Heart left ventricle (tissue), 16 donors: ENCODE results near the gene ANXA5. TPM values are rescaled to one million over a fixed set of nuclear protein-coding genes. Genes with fewer than 3 reads are reported as not detected.

Experiments
- ATAC-seq, 4 donors: fragments of 200-7000 bp; cut with Tn5 transposase; one replicate each; pipeline ENCODE4 v1.9.1; 2020 to 2022; ENCODE audit warnings: moderate library complexity in 4 of 4, mild to moderate bottlenecking in 3 of 4, moderate number of reproducible peaks in 1 of 4
- DNase-seq, 5 donors: peaks; one replicate each; pipeline ENCODE4 v3.0.0-alpha.2; 2020
- H3K27ac ChIP-seq, 12 donors: fragments of 200-600 bp; sonication (generic) in 4 of 12; one replicate each; pipeline versions ENCODE4 v1.5.0 to v1.8.0; 2016 to 2022; ENCODE audit warnings: mild to moderate bottlenecking in 2 of 12
- H3K27me3 ChIP-seq, 9 donors: fragments of 200-600 bp; sonication (generic) in 2 of 9; one replicate each; pipeline versions ENCODE4 v1.5.1 to v1.8.0; 2016 to 2022; ENCODE audit warnings: mild to moderate bottlenecking in 3 of 9
- H3K36me3 ChIP-seq, 9 donors: fragments of 200-600 bp; sonication (generic) in 2 of 9; one replicate each; pipeline versions ENCODE4 v1.5.0 to v1.8.0; 2018 to 2022; ENCODE audit warnings: mild to moderate bottlenecking in 2 of 9
- H3K4me1 ChIP-seq, 12 donors: fragments of 200-600 bp; sonication (generic) in 4 of 12; one replicate each; pipeline versions ENCODE4 v1.5.0 to v1.8.0; 2016 to 2022; ENCODE audit warnings: mild to moderate bottlenecking in 3 of 12
- H3K4me3 ChIP-seq, 12 donors: fragments of 200-600 bp; sonication (generic) in 4 of 12; one replicate each; pipeline versions ENCODE4 v1.5.0 to v1.8.0; 2017 to 2022; ENCODE audit warnings: mild to moderate bottlenecking in 9 of 12, moderate library complexity in 4 of 12
- H3K9me3 ChIP-seq, 12 donors: fragments of 200-600 bp; sonication (generic) in 4 of 12; one replicate each; pipeline versions ENCODE4 v1.5.0 to v1.8.0; 2016 to 2022; ENCODE audit warnings: mild to moderate bottlenecking in 1 of 12
- CTCF ChIP-seq, 12 donors: fragments of 200-600 bp; sonication (generic) in 4 of 12; IDR thresholded peaks; one replicate each; pipeline versions ENCODE4 v1.5.0 to v1.8.0; 2018 to 2022; ENCODE audit warnings: antibody characterized with exemption in 12 of 12, mild to moderate bottlenecking in 5 of 12
- POLR2A ChIP-seq, 2 donors: fragments of 450-650 bp; IDR thresholded peaks; one replicate each; pipeline ENCODE4 v1.6.1; 2017; ENCODE audit warnings: antibody characterized with exemption in 2 of 2, mild to moderate bottlenecking in 2 of 2, moderate library complexity in 2 of 2
- WGBS, 4 donors: extraction: QIAGEN DNeasy Blood & Tissue Kit in 2 of 4; methylation state at CpG; one replicate each; pipeline versions ENCODE4 v1.1.5 to v1.1.7; 2013 to 2018; 5-methylcytosine and 5-hydroxymethylcytosine counted together
- intact Hi-C, 10 donors: fragments of 100-400 bp; cut with DNase I; formaldehyde crosslinking; loops; one replicate each; pipeline versions ENCODE4 v1.11.1 to v1.14.2; 2022
- polyA plus RNA-seq, 2 donors: library from polyadenylated mRNA; stranded (reverse); fragments of 200-250 nt; gene quantifications; one replicate each; pipeline ENCODE4 v1.2.3, GENCODE V29; 2013
- total RNA-seq, 9 donors: library from RNA; depleted of rRNA in 2 of 9; stranded (reverse); fragments of >200 nt in 2 of 9; fragmentation: NEBNext Ultra II Directional in 3 of 9; extraction: Animal tissue kit (Norgen Biotek cat#: 25700) in 3 of 9; gene quantifications; one replicate each; pipeline versions ENCODE4 v1.1.0 to v1.2.4, GENCODE V29; 2016 to 2023
- donor health status: ischemic (EF 13 %, LVEDD 7.1; RV severe dilation, severe dysfunction).
- donor health status: healthy with polysubstance abuse.
- donor health status: DM: no; HTN: yes; CAD: no.
- donor health status: DM: no; HTN: no; CAD: no.
- donor health status: ischemic (EF 25% LVEDD 6.9; RV normal size, moderate dysfunction).
- donor health status: ischemic (EF 25% LVEDD 5.7; RV mildly dilated, moderate dysfunction).
- donor health status: healthy.
- donor health status: DM: yes; HTN: yes; CAD: no.
- donor health status: ischemic (EF 35%, LVEDD 5.7; RV mildly dilated, moderate dysfunction).
- donor health status: nonischemic (EF 11% LVEDD 7.7; RV severe dilation, severe dysfunction).
- donor health status: DM: yes; HTN: yes; CAD: no.
- donor health status: PGD.
- donor health status: ischemic (EF 29% LVEDD 5.4; RV normal size, mild dysfunction).
- donor health status: nonischemic (EF 23%, LVEDD 6.1; RV moderate dilation, normal function).

Gene ANXA5
- total and polyA plus RNA-seq, 11 donors: 104 to 283 (median 168) TPM

- peaks cover 0 to 84% (median 60%) of the 10 kb centered on the region in 9 donors for H3K36me3 ChIP-seq
- H3K4me3 ChIP-seq: no peak overlapping the region
- intact Hi-C loops: loop anchor here in 2 of 10 donors (5.0 kb wide), 1 partner anchor 42 kb away; no protein-coding TSS in a partner anchor
- no peak overlapping the region for H3K27ac ChIP-seq
- WGBS, 4 donors: 87 to 91% (median 89%) methylated on average over 2 of the region's 2 CpGs
- TF ChIP-seq CTCF (IDR thresholded peaks at IDR 0.05) (no peak), POLR2A (IDR thresholded peaks at IDR 0.05) (no peak)
- peaks cover 0 to 36% (median 21%) of the 10 kb centered on the region in 12 donors for H3K4me1 ChIP-seq
- ATAC-seq: no peak
- H3K9me3 ChIP-seq: no peaks in the 10 kb centered on the region
- H3K27me3 ChIP-seq: no peaks in the 10 kb centered on the region
- DNase-seq: no peak
Observed at GRCh38 chr4:121685257-121685656, 11.5 kb downstream of the ANXA5 start.

GRCh38 chr4:121684561-121684960, 12.2 kb downstream of the ANXA5 start:
- no peak for ATAC-seq
- Histone ChIP-seq H3K4me1 (peaks cover 0 to 29% (median 14%) of the 10 kb centered on the region in 12 donors), H3K36me3 (peaks cover 0 to 91% (median 63%) of the 10 kb centered on the region in 9 donors), H3K9me3 (no peaks in the 10 kb centered on the region), H3K27me3 (no peaks in the 10 kb centered on the region), H3K4me3 (no peak overlapping the region), H3K27ac (no peak overlapping the region)
- no peak for TF ChIP-seq POLR2A (IDR thresholded peaks at IDR 0.05)
- no peak for TF ChIP-seq CTCF (IDR thresholded peaks at IDR 0.05)
- intact Hi-C loops: no loop called here
- WGBS, 4 donors: 61 to 77% (median 73%) methylated on average over 8 of the region's 8 CpGs
- DNase-seq: no peak

DNA sequence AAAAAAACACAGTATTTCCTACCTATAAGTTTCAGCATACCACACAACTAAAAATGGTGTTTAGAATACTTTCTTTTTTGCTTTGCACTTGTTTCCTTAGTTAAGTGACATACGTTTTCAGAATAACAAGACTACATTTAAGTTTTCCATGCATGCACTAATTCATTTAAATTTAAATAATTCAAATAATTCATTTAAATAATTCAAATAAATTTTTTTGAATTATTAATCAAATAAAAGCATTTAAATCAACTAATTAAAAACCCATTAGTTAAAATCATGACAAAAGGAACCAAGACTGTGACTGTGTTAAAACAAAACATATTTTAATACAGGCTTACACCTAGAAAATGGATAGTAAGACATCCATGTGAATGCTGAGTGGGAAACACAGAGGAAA, 12.8 kb downstream of the ANXA5 start:
- 89 to 95% (median 92%) methylated on average over 1 of the region's 1 CpG for WGBS, 4 donors
- TF ChIP-seq POLR2A (IDR thresholded peaks at IDR 0.05): no peak
- peaks cover 0 to 96% (median 69%) of the 10 kb centered on the region in 9 donors for H3K36me3 ChIP-seq
- intact Hi-C loops: no loop called here
- no peaks in the 10 kb centered on the region for H3K27me3 ChIP-seq
- DNase-seq (no peak), ATAC-seq (no peak)
- no peaks in the 10 kb centered on the region for H3K9me3 ChIP-seq
- no peak overlapping the region for H3K27ac ChIP-seq
- peaks cover 0 to 24% (median 8%) of the 10 kb centered on the region in 12 donors for H3K4me1 ChIP-seq
- no peak overlapping the region for H3K4me3 ChIP-seq

DNA sequence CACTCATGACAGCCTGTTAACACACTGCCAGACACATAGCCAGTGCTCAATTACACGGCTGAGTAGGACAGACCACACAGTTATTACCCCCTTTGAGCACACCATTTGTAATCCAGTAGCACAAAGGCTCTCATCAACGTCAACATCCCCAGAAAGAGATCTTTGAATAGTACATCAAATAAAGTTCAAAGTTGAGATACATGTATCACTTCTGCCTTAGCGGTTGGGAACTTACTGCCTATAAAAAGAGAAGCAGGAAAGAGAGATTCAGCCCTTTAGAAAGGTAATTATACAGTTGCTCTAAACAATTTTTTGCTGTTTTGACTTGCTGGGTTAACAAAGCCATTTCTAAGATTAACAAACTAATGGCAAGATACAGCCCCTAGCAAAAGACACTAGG, 16.2 kb downstream of the ANXA5 start:
- WGBS, 4 donors: 81 to 88% (median 83%) methylated on average over 3 of the region's 3 CpGs
- no peaks in the 10 kb centered on the region for H3K27me3 ChIP-seq
- peaks cover 0 to 100% (median 96%) of the 10 kb centered on the region in 9 donors for H3K36me3 ChIP-seq
- H3K27ac ChIP-seq: no peak overlapping the region
- no peak overlapping the region for H3K4me3 ChIP-seq
- TF ChIP-seq CTCF (IDR thresholded peaks at IDR 0.05) (no peak), POLR2A (IDR thresholded peaks at IDR 0.05) (no peak)
- intact Hi-C loops: no loop called here
- peaks cover 0 to 13% (median 0%) of the 10 kb centered on the region in 12 donors for H3K4me1 ChIP-seq
- ATAC-seq: no peak
- no peak for DNase-seq
- no peaks in the 10 kb centered on the region for H3K9me3 ChIP-seq

DNA sequence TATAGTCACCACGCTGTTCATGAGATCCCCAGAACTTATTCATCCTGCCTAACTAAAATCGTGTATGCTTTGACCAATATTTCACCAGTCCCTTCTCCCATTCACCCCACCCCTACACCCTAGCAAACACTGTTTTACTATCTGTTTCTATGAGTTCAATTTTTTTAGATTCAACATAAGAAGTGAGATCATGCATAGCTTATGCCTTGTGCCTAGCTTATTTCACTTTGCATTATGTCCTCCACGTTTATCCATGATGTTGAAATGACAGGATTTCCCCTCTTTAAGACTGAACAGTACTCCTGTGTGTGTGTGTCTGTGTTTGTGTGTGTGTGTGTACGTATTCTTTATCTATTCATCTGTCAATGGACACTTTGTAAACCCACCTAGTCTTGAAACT, 16.8 kb downstream of the ANXA5 start:
- Histone ChIP-seq H3K4me1 (peaks cover 0 to 14% (median 0%) of the 10 kb centered on the region in 12 donors), H3K36me3 (peaks cover 0 to 100% (median 96%) of the 10 kb centered on the region in 9 donors), H3K4me3 (no peak overlapping the region), H3K27me3 (no peaks in the 10 kb centered on the region), H3K9me3 (no peaks in the 10 kb centered on the region), H3K27ac (no peak overlapping the region)
- DNase-seq: no peak
- 81 to 86% (median 82%) methylated on average over 4 of the region's 4 CpGs for WGBS, 4 donors
- no peak for ATAC-seq
- intact Hi-C loops: no loop called here
- TF ChIP-seq POLR2A (IDR thresholded peaks at IDR 0.05) (no peak), CTCF (IDR thresholded peaks at IDR 0.05) (no peak)
